Gastroesophageal sphincter (tissue), 4 donors: ENCODE measurements around the gene FAM180A. TPM values are rescaled to one million over a fixed set of nuclear protein-coding genes. Genes with fewer than 3 reads are reported as not detected.

Experiments
- ATAC-seq: fragments of 150-250 bp; one replicate; pipeline ENCODE4 v1.9.1; 2016; ENCODE audit warnings: mild to moderate bottlenecking, moderate library complexity
- H3K27ac ChIP-seq, 4 donors: fragments of 200-600 bp; sonication (generic) in 3 of 4; 1 replicate in 3 of 4; 2 replicates in 1 of 4; pipeline ENCODE4 v1.5.1; 2016 to 2019
- H3K27me3 ChIP-seq: fragments of 200-600 bp; sonication (generic); one replicate; pipeline ENCODE4 v1.5.1; 2019
- H3K36me3 ChIP-seq, 2 donors: fragments of 200-600 bp; sonication (generic); one replicate each; pipeline ENCODE4 v1.5.1; 2019; ENCODE audit warnings: control low read depth in 1 of 2
- H3K4me1 ChIP-seq, 3 donors: fragments of 200-600 bp; sonication (generic); 1 replicate in 2 of 3; 2 replicates in 1 of 3; pipeline ENCODE4 v1.5.1; 2016 to 2019; ENCODE audit warnings: control low read depth in 2 of 3
- H3K4me3 ChIP-seq, 2 donors: fragments of 200-600 bp; sonication (generic); one replicate each; pipeline ENCODE4 v1.5.1; 2019; ENCODE audit warnings: mild to moderate bottlenecking in 1 of 2, moderate library complexity in 1 of 2
- H3K9me3 ChIP-seq, 3 donors: fragments of 200-600 bp; sonication (generic); one replicate each; pipeline ENCODE4 v1.5.1; 2017 to 2019; ENCODE audit warnings: control low read depth in 2 of 3
- EP300 ChIP-seq: sonication (generic); formaldehyde crosslinking; IDR thresholded peaks from one replicate; pipeline ENCODE4 v1.6.1; 2017; ENCODE audit warnings: antibody characterized with exemption, mild to moderate bottlenecking
- POLR2A ChIP-seq, 2 donors: fragments of 450-650 bp; IDR thresholded peaks; one replicate each; pipeline ENCODE4 v1.6.1; 2017; ENCODE audit warnings: antibody characterized with exemption in 2 of 2, mild to moderate bottlenecking in 2 of 2, moderate library complexity in 1 of 2
- POLR2AphosphoS5 ChIP-seq: sonication (generic); formaldehyde crosslinking; IDR thresholded peaks from one replicate; pipeline ENCODE4 v1.6.1; 2017; ENCODE audit warnings: antibody characterized with exemption
- WGBS, 2 donors: methylation state at CpG; one replicate each; pipeline ENCODE4 v1.1.5; 2018; ENCODE audit warnings: low coverage in 1 of 2; 5-methylcytosine and 5-hydroxymethylcytosine counted together
- total RNA-seq, 4 donors: library from RNA; depleted of rRNA; stranded (reverse); fragments of >200 nt; gene quantifications; one replicate each; pipeline ENCODE4 v1.1.0, GENCODE V29; 2016
- TF ChIP-seq, protein P1 (sequence below), 4 experiments: fragments of 200-600 bp in 2 of 4; fragments of 450-650 bp in 2 of 4; sonication (generic) in 1 of 4; IDR thresholded peaks; one replicate each; pipeline ENCODE4 v1.5.1; 2017 to 2019; ENCODE audit warnings: antibody characterized with exemption in 4 of 4, mild to moderate bottlenecking in 2 of 4, moderate library complexity in 2 of 4

Gene FAM180A
- 1 to 10 TPM; 2.6 to 8.5 (median 3.7) TPM for total RNA-seq

DNA sequence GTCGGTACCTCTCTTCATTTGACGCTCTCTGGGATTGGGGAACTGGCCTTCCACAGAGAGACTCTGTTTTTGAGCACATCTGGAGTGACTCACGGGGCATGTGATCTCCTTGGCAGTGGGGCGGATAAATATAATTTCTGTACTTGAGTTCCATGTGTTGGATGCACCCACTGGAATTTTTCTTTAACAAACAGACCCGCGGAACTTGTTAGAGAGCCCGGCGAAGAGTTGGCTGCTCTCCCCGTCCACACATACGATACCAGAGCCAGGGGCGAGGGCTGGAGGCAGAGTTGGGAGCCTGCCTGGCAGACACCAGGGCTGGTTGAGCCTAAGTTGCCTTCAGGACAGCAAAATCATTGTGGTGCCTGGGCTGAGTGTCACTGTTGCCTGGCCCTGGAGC, at the start of gene FAM180A:
FAM180A (minus strand) TSS at position 44 of the 400 bp plus-strand sequence. CDS start 233 bp downstream, outside the sequence.
- Histone ChIP-seq H3K27ac (peak within 1 kb of the TSS in 3 of 4 donors; percentile 74 to 79 (median 76)), H3K36me3 (no peaks in the 10 kb centered on the region), H3K4me1 (peaks cover 0 to 11% (median 3%) of the 10 kb centered on the region in 3 donors), H3K4me3 (peak within 1 kb of the TSS in 1 of 2 donors; percentile 25), H3K27me3 (no peaks in the 10 kb centered on the region), H3K9me3 (no peaks in the 10 kb centered on the region)
- TF ChIP-seq POLR2A (IDR thresholded peaks at IDR 0.05) (no peak), EP300 (no peak), POLR2AphosphoS5 (peak; percentile 26)
- TF ChIP-seq, protein P1, sequence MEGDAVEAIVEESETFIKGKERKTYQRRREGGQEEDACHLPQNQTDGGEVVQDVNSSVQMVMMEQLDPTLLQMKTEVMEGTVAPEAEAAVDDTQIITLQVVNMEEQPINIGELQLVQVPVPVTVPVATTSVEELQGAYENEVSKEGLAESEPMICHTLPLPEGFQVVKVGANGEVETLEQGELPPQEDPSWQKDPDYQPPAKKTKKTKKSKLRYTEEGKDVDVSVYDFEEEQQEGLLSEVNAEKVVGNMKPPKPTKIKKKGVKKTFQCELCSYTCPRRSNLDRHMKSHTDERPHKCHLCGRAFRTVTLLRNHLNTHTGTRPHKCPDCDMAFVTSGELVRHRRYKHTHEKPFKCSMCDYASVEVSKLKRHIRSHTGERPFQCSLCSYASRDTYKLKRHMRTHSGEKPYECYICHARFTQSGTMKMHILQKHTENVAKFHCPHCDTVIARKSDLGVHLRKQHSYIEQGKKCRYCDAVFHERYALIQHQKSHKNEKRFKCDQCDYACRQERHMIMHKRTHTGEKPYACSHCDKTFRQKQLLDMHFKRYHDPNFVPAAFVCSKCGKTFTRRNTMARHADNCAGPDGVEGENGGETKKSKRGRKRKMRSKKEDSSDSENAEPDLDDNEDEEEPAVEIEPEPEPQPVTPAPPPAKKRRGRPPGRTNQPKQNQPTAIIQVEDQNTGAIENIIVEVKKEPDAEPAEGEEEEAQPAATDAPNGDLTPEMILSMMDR (IDR thresholded peaks at IDR 0.05): no peak
- 20% methylated on average over 1 of the region's 11 CpGs; no CpG with 5 or more reads in 1 of the 2 donors for WGBS, 2 donors
- peak; percentile 77 for ATAC-seq

DNA sequence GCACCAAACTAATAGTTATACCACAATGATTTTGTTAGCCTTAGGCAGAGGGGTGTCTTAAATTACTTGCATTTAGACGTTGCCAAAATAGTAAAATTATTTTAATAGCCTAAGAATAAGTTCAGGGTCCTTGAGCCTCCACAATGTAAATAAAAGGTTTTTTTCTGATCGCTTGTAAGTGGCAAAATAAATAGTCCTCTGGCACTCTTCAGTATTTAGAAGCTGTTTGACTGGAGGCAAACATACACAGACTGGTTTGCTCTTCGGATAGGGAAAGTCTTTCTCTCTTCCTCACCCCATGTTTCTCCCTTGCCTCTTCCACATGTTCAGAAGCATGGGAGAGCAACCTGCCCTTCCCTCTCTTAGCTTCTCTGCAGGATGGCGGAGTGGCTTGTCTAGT, 49.5 kb upstream of the FAM180A start:
- Histone ChIP-seq H3K27me3 (peaks cover 3% of the 10 kb centered on the region), H3K4me1 (peaks cover 0 to 28% (median 5%) of the 10 kb centered on the region in 3 donors), H3K27ac (no peak overlapping the region), H3K4me3 (no peak overlapping the region), H3K36me3 (no peaks in the 10 kb centered on the region), H3K9me3 (no peaks in the 10 kb centered on the region)
- 78 to 85% methylated on average over 3 to 4 of the region's 4 CpGs for WGBS, 2 donors
- ATAC-seq: no peak
- TF ChIP-seq POLR2AphosphoS5: no peak
- no peak for TF ChIP-seq EP300
- no peak for TF ChIP-seq POLR2A (IDR thresholded peaks at IDR 0.05)
- TF ChIP-seq, protein P1 (IDR thresholded peaks at IDR 0.05): no peak

DNA sequence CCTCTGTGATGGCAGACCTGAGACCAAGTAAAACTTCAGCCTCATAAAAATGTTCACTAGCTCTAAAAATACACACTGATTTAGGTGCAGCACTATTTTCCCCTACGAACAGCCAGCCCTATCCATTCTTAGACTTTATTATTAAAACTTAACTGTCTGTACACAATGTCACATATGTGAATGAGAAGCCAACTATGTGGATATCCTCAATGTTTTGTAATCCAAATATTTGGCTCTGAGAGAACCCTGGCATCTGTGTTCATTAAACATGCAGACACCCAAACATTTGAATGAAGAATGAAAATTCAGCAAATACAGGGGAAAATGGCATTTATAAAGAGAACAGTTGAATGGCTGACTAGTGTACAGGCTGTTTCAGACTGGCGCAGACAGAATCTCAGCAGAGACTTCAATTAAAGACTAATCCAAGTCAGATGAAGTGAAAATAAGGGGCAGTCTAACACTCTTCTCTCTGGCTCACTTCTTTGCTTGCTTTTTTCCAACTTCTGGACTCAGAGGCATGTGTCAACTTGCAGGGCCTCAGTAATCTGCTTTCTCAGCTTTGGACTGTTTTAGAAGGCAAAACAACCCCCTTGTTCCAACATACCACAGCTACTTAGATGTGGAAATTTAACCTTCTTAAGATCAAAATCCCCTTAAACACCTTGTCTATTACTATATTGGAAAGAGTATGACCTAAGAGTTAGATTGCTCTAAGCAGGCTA, 47.4 kb upstream of the FAM180A start:
- TF ChIP-seq POLR2AphosphoS5 (peak; percentile 49), POLR2A (IDR thresholded peaks at IDR 0.05) (no peak)
- 52 to 53% methylated on average over 2 of the region's 2 CpGs for WGBS, 2 donors
- ATAC-seq: peak; percentile 58
- no peaks in the 10 kb centered on the region for H3K9me3 ChIP-seq
- H3K27me3 ChIP-seq: peaks cover 3% of the 10 kb centered on the region
- peak overlapping the region in 3 of 4 donors; percentile 52 to 73 (median 66) for H3K27ac ChIP-seq
- no peak overlapping the region for H3K4me3 ChIP-seq
- peaks cover 0 to 24% (median 5%) of the 10 kb centered on the region in 3 donors for H3K4me1 ChIP-seq
- no peaks in the 10 kb centered on the region for H3K36me3 ChIP-seq

GRCh38 chr7:135793841-135794240, 45.2 kb upstream of the FAM180A start:
- Histone ChIP-seq H3K27me3 (no peaks in the 10 kb centered on the region), H3K36me3 (no peaks in the 10 kb centered on the region), H3K4me3 (no peak overlapping the region), H3K4me1 (peaks cover 0 to 19% (median 5%) of the 10 kb centered on the region in 3 donors), H3K9me3 (no peaks in the 10 kb centered on the region), H3K27ac (no peak overlapping the region)
- ATAC-seq: no peak
- 97 to 100% methylated on average over 1 to 2 of the region's 2 CpGs for WGBS, 2 donors
- no peak for TF ChIP-seq POLR2A (IDR thresholded peaks at IDR 0.05)

DNA sequence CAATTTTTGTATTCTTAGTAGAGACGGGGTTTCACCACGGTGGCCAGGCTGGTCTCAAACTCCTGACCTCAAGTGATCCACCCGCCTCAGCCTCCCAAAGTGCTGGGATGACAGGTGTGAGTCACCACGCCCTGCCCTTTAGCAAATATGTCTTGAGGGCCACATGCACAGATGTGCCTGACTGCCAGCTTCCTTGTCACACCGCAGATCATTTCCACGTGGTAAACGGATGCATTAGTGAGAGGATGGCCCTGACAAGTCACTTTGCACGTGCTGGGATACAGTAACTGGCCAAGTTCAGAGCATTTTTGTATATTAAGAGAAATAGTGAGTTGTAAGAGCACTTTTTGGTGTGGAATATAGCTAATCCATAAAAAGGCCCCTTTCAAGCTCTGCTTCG, 44.3 kb upstream of the FAM180A start:
- H3K4me3 ChIP-seq: no peak overlapping the region
- peaks cover 0 to 19% (median 5%) of the 10 kb centered on the region in 3 donors for H3K4me1 ChIP-seq
- no peaks in the 10 kb centered on the region for H3K36me3 ChIP-seq
- no peak overlapping the region for H3K27ac ChIP-seq
- H3K27me3 ChIP-seq: no peaks in the 10 kb centered on the region
- no peaks in the 10 kb centered on the region for H3K9me3 ChIP-seq
- TF ChIP-seq EP300 (no peak), POLR2A (IDR thresholded peaks at IDR 0.05) (no peak), POLR2AphosphoS5 (no peak)
- TF ChIP-seq, protein P1 (IDR thresholded peaks at IDR 0.05): no peak
- no peak for ATAC-seq
- WGBS, 2 donors: 86 to 100% methylated on average over 1 to 7 of the region's 9 CpGs

GRCh38 chr7:135792363-135792668, 43.7 kb upstream of the FAM180A start:
- ATAC-seq: no peak
- no peak for TF ChIP-seq POLR2A (IDR thresholded peaks at IDR 0.05)
- TF ChIP-seq, protein P1 (IDR thresholded peaks at IDR 0.05): no peak
- no peak for TF ChIP-seq POLR2AphosphoS5
- no peak for TF ChIP-seq EP300
- no peak overlapping the region for H3K4me3 ChIP-seq
- no peaks in the 10 kb centered on the region for H3K9me3 ChIP-seq
- H3K4me1 ChIP-seq: peaks cover 0 to 19% (median 5%) of the 10 kb centered on the region in 3 donors
- WGBS, 2 donors: 74 to 79% methylated on average over 4 of the region's 4 CpGs
- no peaks in the 10 kb centered on the region for H3K27me3 ChIP-seq
- no peak overlapping the region for H3K27ac ChIP-seq
- H3K36me3 ChIP-seq: no peaks in the 10 kb centered on the region
